Measurements from ENCODE around the gene AKIRIN2.
"Not testable (repeated sequence)": the region's sequence is repeated elsewhere in the genome, so short reads cannot be mapped to it uniquely, and the experiment has no call there.

Gene AKIRIN2

GRCh38 chr6:87687893-87688292 is 14.1 kb downstream of the AKIRIN2 start:
- not testable (repeated sequence) for DNase-seq (ENCODE audit: low read depth in 2 of 2)

- no peak for DNase-seq (ENCODE audit: low read depth in 2 of 2)
Observed at GRCh38 chr6:87687296-87687695, 14.7 kb downstream of the AKIRIN2 start.

GRCh38 chr6:87686636-87687205 is 15.3 kb downstream of the AKIRIN2 start:
- not testable (repeated sequence) for DNase-seq (ENCODE audit: low read depth in 2 of 2)

- no peak for DNase-seq (ENCODE audit: low read depth in 2 of 2)
Observed at GRCh38 chr6:87684895-87685654, 17.0 kb downstream of the AKIRIN2 start.

- no peak for DNase-seq (ENCODE audit: low read depth in 2 of 2)
Observed at GRCh38 chr6:87683890-87684289, 18.1 kb downstream of the AKIRIN2 start.

GRCh38 chr6:87682310-87682709 is 19.7 kb downstream of the AKIRIN2 start:
- no peak for DNase-seq (ENCODE audit: low read depth in 2 of 2)

GRCh38 chr6:87675004-87675681 is 26.9 kb downstream of the AKIRIN2 start:
- DNase-seq (ENCODE audit: low read depth in 2 of 2): no peak

- no peak for DNase-seq (ENCODE audit: low read depth in 2 of 2)
Observed at GRCh38 chr6:87674290-87674689, 27.7 kb downstream of the AKIRIN2 start.

- DNase-seq (ENCODE audit: low read depth in 2 of 2): no peak
Observed at GRCh38 chr6:87673237-87673636, 28.8 kb downstream of the AKIRIN2 start.

- DNase-seq (ENCODE audit: low read depth in 2 of 2): no peak
Observed at GRCh38 chr6:87672641-87673040, 29.4 kb downstream of the AKIRIN2 start.

- no peak for DNase-seq (ENCODE audit: low read depth in 2 of 2)
Observed at GRCh38 chr6:87671555-87672029, 30.4 kb downstream of the AKIRIN2 start.

- no peak for DNase-seq (ENCODE audit: low read depth in 2 of 2)
Observed at GRCh38 chr6:87670707-87671106, 31.3 kb downstream of the AKIRIN2 start.

GRCh38 chr6:87669051-87669450 is 33.0 kb downstream of the AKIRIN2 start:
- no peak for DNase-seq (ENCODE audit: low read depth in 2 of 2)

- no peak for DNase-seq (ENCODE audit: low read depth in 2 of 2)
Observed at GRCh38 chr6:87668013-87668412, 34.0 kb downstream of the AKIRIN2 start.

- DNase-seq (ENCODE audit: low read depth in 2 of 2): no peak
Observed at GRCh38 chr6:87667032-87667431, 35.0 kb downstream of the AKIRIN2 start.

- no peak for DNase-seq (ENCODE audit: low read depth in 2 of 2)
Observed at GRCh38 chr6:87664921-87665485, 37.0 kb downstream of the AKIRIN2 start.

GRCh38 chr6:87663434-87663833 is 38.6 kb downstream of the AKIRIN2 start:
- DNase-seq (ENCODE audit: low read depth in 2 of 2): no peak

GRCh38 chr6:87661503-87661902 is 40.5 kb downstream of the AKIRIN2 start:
- DNase-seq (ENCODE audit: low read depth in 2 of 2): no peak

GRCh38 chr6:87661016-87661415 is 41.0 kb downstream of the AKIRIN2 start:
- no peak for DNase-seq (ENCODE audit: low read depth in 2 of 2)

GRCh38 chr6:87660226-87660911 is 41.7 kb downstream of the AKIRIN2 start:
- DNase-seq (ENCODE audit: low read depth in 2 of 2): no peak

GRCh38 chr6:87658516-87658915 is 43.5 kb downstream of the AKIRIN2 start:
- no peak for DNase-seq (ENCODE audit: low read depth in 2 of 2)

- DNase-seq (ENCODE audit: low read depth in 2 of 2): no peak
Observed at GRCh38 chr6:87656857-87657256, 45.2 kb downstream of the AKIRIN2 start.
